ENCODE results near the gene ZDHHC13. TPM values are rescaled to one million over a fixed set of nuclear protein-coding genes. Genes with fewer than 3 reads are reported as not detected.

The ZDHHC13 gene
- total and polyA plus RNA-seq, 11 donors = 4.0 to 13.0 (median 8.9) TPM

GRCh38 chr11:19187114-19187832, 70.3 kb downstream of the ZDHHC13 start:
- ATAC-seq = no peak
- no peak for DNase-seq
- intact Hi-C loops (cut with DNase I) = no loop called here
- TF ChIP-seq CTCF (IDR thresholded peaks at IDR 0.05) (no peak), POLR2A (IDR thresholded peaks at IDR 0.05) (no peak)
- H3K4me1 ChIP-seq = peaks cover 0 to 55% (median 1%) of the 10 kb centered on the region in 12 donors
- no peaks in the 10 kb centered on the region for H3K27me3 ChIP-seq
- no peaks in the 10 kb centered on the region for H3K9me3 ChIP-seq
- H3K27ac ChIP-seq = peak overlapping the region in 1 of 12 donors; percentile 2
- peaks cover 0 to 95% (median 67%) of the 10 kb centered on the region in 9 donors for H3K36me3 ChIP-seq
- 42 to 51% (median 50%) methylated on average over 5 of the region's 5 CpGs for WGBS, 4 donors
- no peak overlapping the region for H3K4me3 ChIP-seq

GRCh38 chr11:19187833-19188258, 70.9 kb downstream of the ZDHHC13 start:
- peaks cover 0 to 94% (median 62%) of the 10 kb centered on the region in 9 donors for H3K36me3 ChIP-seq
- 63 to 79% (median 76%) methylated on average over 4 to 9 of the region's 9 CpGs for WGBS, 4 donors
- DNase-seq (no peak), ATAC-seq (no peak)
- H3K9me3 ChIP-seq = no peaks in the 10 kb centered on the region
- no peak overlapping the region for H3K4me3 ChIP-seq
- H3K4me1 ChIP-seq = peaks cover 0 to 61% (median 3%) of the 10 kb centered on the region in 12 donors
- intact Hi-C loops (cut with DNase I) = no loop called here
- H3K27me3 ChIP-seq = no peaks in the 10 kb centered on the region
- no peak for TF ChIP-seq CTCF (IDR thresholded peaks at IDR 0.05)
- TF ChIP-seq POLR2A (IDR thresholded peaks at IDR 0.05) = no peak
- peak overlapping the region in 5 of 12 donors; percentile 2 to 25 (median 16) for H3K27ac ChIP-seq

GRCh38 chr11:19191530-19192169, 74.7 kb downstream of the ZDHHC13 start:
- DNase-seq (peak in 4 of 5 donors; percentile 61 to 77 (median 67)), ATAC-seq (peak; percentile 68 to 85 (median 84))
- WGBS, 4 donors = 40 to 57% (median 45%) methylated on average over 7 of the region's 7 CpGs
- peaks cover 0 to 80% (median 6%) of the 10 kb centered on the region in 12 donors for H3K4me1 ChIP-seq
- H3K27ac ChIP-seq = peak overlapping the region in 11 of 12 donors; percentile 26 to 96 (median 82)
- H3K36me3 ChIP-seq = peaks cover 0 to 61% (median 33%) of the 10 kb centered on the region in 9 donors
- no peak overlapping the region for H3K4me3 ChIP-seq
- no peak for TF ChIP-seq POLR2A (IDR thresholded peaks at IDR 0.05)
- peak in 3 of 12 donors; percentile 10 to 22 (median 22) for TF ChIP-seq CTCF (IDR thresholded peaks at IDR 0.05)
- no peaks in the 10 kb centered on the region for H3K9me3 ChIP-seq
- no peaks in the 10 kb centered on the region for H3K27me3 ChIP-seq
- intact Hi-C loops (cut with DNase I) = loop anchor here in 1 of 10 donors (5.0 kb wide), 1 partner anchor 51 kb away; the partner anchor contains the start of gene E2F8

GRCh38 chr11:19193916-19194315, 76.9 kb downstream of the ZDHHC13 start:
- Histone ChIP-seq H3K36me3 (peaks cover 0 to 40% (median 14%) of the 10 kb centered on the region in 9 donors), H3K27me3 (no peaks in the 10 kb centered on the region), H3K4me3 (no peak overlapping the region), H3K4me1 (peaks cover 0 to 63% (median 6%) of the 10 kb centered on the region in 12 donors), H3K27ac (peak overlapping the region; percentile 16 to 96 (median 84)), H3K9me3 (no peaks in the 10 kb centered on the region)
- TF ChIP-seq CTCF (IDR thresholded peaks at IDR 0.05) (no peak), POLR2A (IDR thresholded peaks at IDR 0.05) (no peak)
- no peak for DNase-seq
- intact Hi-C loops (cut with DNase I) = loop anchor here in 1 of 10 donors (5.0 kb wide), 1 partner anchor 48 kb away; the partner anchor contains the start of gene E2F8
- peak in 1 of 4 donors; percentile 23 for ATAC-seq
- 38 to 60% (median 46%) methylated on average over 2 of the region's 2 CpGs for WGBS, 4 donors
